Measurements from ENCODE around the gene GLTP.

Gene GLTP

DNA sequence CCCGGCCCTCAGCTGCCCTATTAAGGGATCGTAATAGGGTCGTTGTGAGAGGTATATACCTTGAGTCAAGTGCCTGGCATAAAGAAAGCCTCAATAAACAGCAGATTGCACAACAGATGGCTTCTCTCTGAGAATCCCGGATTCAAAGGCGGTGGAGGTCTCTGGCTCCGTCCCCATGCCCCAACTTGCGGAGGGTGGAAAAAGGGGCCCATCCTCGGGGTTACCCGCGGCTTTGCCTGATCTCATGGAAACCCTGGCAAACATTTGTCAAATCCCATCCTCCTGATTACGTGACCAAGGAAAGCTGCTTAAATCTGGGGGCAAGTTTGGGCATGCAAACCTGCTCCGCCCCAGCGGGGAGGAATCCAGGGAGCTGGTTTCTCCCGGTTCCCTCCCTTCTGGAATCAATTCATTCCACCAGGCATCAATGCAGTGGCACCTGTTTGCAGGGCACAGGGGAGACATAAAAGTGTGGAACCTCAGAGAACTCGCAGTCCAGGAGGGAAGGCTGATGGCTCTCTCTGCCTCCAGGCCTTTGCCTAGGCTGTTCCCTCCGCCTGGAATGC lies 59.4 kb downstream of the GLTP start:
- no peak for DNase-seq (ENCODE audit: low read depth)

DNA sequence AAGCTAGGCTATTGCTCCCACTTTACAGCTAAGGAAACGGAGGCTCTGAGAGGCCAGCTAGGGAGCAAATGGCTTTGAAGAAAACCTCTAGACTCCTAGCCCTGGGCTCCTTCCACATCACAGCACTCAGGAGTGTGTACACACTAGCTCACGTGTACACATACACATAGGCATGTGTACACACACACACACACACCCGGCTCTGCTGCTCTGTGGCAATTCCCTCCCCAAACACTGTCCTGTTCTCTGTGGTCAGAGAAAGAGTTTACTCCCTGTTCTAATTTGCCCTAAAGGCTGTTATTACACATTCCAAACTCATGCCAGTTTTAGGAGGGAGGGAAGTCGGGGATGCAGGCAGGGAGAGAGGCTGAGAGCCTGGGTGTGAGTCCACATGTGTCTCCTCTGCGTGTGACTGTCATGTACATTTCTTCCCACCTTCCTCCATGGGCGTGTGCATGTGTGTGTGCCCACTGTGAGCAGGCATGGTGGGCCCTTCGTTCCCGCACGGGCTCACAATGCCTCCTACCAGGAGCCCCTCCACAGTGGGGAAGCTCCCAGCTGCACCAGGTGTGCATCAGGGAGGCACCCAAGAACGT lies 61.3 kb downstream of the GLTP start:
- no peak for DNase-seq (ENCODE audit: low read depth)

DNA sequence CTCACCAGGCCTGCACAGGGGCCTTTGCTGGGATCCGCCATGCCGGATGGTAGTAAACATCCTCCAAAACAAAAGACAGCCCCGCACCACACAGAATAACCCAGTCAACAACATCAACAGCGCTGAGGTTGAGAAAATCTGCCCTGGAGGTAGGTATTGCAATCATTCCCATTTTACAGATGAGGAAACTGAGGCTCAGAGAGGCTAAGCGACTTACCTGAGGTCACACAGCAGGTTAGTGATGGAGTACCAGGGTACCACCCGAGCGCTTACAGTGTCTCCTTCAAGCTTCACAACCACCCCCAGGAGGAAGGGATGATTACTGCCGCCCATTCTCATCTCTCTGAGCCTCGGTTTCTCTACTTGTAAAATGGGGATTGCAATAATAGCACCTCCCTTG lies 62.1 kb downstream of the GLTP start:
- DNase-seq (ENCODE audit: low read depth): no peak

GRCh38 chr12:109817627-109818231 lies 62.6 kb downstream of the GLTP start:
- DNase-seq (ENCODE audit: low read depth): no peak

GRCh38 chr12:109816870-109817269 lies 63.5 kb downstream of the GLTP start:
- no peak for DNase-seq (ENCODE audit: low read depth)

- no peak for DNase-seq (ENCODE audit: low read depth)
Measured at GRCh38 chr12:109815757-109816617, 64.4 kb downstream of the GLTP start.

GRCh38 chr12:109815225-109815624 lies 65.1 kb downstream of the GLTP start:
- DNase-seq (ENCODE audit: low read depth): no peak

GRCh38 chr12:109814600-109815150 lies 65.7 kb downstream of the GLTP start:
- DNase-seq (ENCODE audit: low read depth): no peak

GRCh38 chr12:109813810-109814416 lies 66.4 kb downstream of the GLTP start:
- DNase-seq (ENCODE audit: low read depth): no peak

DNA sequence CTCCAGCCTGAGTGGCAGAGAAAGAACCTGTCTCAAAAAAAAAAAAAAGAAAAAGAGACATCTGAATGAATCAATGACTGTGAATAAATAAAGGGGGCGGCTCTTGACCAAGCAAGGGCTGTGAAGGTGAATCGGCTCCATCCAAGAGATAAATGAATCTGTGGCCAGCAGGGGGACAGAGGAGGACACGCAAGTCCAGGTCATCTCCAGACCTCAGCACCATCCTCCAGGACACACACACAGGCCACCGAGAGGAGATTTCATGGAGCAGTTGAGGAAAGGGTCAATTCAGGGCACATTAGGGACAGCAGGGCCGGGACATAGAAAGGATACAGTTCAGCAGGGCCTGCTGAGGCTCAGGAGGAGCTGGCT lies 68.7 kb downstream of the GLTP start:
- DNase-seq (ENCODE audit: low read depth): no peak

DNA sequence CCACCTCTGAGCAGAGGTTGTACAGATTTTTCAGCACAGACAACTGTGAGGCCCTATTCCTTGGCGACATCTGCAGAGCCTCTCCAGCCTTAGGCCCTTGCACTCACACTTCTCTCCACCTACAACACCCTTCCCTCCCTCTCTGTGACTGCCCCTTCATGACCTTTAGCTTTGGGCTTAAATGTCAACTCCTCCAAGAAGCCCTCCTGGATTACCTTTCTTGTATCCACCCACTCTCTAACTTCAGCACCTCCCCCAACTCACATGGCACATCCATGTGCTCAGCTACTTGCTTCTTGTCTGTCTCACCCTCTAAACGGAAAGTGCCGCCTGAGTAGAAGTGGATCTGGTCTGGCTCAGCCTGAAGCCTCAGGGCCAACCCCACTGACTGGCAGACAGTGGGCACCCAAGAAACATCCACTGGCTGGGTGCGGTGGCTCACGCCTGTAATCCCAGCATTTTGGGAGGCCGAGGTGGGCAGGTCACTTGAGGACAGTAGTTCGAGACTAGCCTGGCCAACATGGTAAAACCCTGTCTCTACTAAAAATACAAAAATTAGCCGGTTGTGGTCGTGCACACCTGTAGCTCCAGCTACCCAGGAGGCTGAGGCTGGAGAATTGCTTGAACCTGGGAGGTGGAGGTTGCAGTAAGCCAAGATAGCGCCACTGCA lies 69.3 kb downstream of the GLTP start:
- no peak for DNase-seq (ENCODE audit: low read depth)

- no peak for DNase-seq (ENCODE audit: low read depth)
Measured at GRCh38 chr12:109808876-109809646, 71.3 kb downstream of the GLTP start.

DNA sequence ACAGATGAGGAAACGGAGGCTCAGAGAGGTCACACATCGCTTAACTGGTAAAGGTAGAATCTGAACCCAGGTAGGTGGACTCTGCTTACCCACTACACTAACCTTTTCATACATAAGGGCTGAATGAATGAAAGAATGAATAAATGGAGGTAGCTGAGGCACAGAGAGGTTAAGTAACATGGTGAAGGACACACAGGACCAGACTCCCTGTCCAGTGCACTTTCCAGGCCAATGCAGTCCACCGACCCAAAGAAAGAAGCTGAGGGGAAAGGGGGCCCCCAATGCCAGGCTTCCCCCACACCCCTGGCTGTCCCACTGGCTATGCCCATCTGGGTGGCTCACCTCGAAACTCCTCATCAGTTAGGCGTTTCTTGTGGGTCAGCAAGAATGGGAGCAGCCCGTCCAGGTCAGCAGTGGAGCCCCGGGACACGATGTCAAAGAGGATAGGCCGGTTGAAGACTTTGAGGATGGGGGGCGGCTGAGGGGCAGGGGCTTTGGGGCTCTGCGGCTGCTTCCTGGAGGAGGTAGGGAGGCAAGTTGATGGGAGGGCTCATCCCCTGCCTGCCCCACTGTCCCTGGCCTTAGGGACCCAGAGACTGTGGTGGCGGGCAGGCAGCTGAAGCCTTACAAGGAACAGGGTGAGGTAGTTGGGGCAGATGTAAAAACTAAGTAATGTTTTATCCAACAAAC lies 72.2 kb downstream of the GLTP start:
- no peak for DNase-seq (ENCODE audit: low read depth)

DNA sequence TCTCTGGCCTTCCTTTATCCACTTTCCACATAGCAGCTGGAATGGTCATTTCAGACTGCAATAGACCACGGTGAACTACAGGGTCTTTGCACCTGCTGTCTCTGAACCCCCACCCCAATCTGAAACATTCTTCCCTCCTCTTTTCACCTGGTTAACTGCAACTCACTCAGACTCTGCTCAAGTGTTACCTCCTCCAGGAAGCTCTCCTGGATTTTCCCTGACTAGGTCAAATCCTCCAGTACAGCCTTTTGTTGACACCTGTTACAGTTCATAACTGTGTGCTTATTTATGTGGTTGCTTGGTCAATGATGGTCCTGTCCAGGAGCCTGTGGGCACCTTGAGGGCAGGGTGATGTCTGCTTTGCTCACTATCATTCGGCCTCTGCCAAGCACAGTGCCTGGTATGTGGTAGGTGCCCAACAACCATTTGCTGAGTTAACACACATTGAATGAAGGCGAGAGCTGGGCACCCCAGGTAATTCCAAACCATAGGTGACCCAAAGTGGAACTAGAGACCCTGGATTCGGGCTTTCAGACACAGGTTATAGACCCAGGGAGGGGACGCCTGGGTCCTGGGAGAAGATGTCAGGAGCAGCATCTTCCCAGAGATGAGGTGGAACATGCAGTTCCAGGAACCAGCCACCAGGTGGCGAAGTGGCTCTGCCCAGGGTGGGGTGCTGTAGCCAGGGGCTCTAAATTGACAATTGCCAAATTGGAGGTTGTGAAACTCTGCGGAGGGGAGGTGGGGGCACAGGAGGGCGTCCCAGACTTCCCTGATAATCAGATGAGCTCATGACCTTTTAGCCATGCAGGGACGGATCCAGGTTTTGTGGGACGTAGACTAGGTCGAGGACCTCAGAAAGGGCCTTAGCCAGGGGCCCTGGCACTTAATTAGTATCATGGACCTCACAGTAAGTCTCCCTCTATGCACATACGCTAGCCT lies 75.2 kb downstream of the GLTP start:
- no peak for DNase-seq (ENCODE audit: low read depth)

DNA sequence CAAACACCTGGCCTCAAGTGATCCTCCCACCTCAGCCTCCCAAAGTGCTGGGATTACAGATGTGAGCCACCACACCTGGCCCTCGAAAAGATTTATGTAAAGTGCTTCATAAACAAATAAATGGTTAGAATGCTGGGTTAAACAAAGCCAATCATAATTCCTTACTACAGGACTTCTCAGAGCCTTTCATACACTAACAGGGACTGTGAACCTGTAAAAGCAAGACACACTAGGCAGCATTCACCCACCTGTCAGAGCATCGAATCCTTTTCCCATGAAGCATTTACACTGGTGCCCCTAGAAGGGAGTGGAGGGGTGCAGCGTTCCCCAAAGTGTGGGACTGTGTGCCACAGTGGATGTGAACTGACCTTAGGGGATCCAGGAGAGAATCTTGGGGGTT lies 76.7 kb downstream of the GLTP start:
- DNase-seq (ENCODE audit: low read depth): no peak

- no peak for DNase-seq (ENCODE audit: low read depth)
Measured at GRCh38 chr12:109802828-109803227, 77.5 kb downstream of the GLTP start.

All from non-pigmented ciliary epithelial cell (primary cell).